ENCODE results near the gene CCDC8. TPM values are rescaled to one million over a fixed set of nuclear protein-coding genes. Genes with fewer than 3 reads are reported as not detected.
A peak's percentile ranks its signal among the peaks of the same experiment; 100 is the strongest.
"Not testable (repeated sequence)": the region's sequence is repeated elsewhere in the genome, so short reads cannot be mapped to it uniquely, and the experiment has no call there.

Gene CCDC8
- total RNA-seq, 3 donors from 2014 or later = 0.75 to 3.4 (median 1.7) TPM

DNA sequence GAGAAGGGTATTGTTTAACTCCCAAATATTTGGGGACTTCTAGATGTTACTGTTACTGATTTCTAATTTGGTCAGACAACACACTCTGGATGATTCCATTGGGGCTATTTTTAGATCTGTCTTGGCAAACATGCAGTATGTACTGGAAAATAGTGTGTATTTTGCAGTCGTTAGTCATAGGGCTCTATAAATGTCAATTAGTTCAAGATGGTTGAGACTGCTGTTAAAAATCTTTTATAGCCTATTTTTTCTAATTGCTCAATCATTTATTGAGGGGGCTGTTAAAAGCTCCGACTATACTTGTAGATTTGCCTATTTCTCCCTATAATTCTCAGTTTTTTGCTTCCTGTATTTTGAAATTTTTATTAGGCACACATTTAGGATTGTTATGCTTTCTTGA, 35.1 kb downstream of the CCDC8 start:
- DNase-seq (no peak), ATAC-seq (no peak)
- intact Hi-C loops (cut with DNase I, micrococcal nuclease) = no loop called here
- TF ChIP-seq, protein P1, sequence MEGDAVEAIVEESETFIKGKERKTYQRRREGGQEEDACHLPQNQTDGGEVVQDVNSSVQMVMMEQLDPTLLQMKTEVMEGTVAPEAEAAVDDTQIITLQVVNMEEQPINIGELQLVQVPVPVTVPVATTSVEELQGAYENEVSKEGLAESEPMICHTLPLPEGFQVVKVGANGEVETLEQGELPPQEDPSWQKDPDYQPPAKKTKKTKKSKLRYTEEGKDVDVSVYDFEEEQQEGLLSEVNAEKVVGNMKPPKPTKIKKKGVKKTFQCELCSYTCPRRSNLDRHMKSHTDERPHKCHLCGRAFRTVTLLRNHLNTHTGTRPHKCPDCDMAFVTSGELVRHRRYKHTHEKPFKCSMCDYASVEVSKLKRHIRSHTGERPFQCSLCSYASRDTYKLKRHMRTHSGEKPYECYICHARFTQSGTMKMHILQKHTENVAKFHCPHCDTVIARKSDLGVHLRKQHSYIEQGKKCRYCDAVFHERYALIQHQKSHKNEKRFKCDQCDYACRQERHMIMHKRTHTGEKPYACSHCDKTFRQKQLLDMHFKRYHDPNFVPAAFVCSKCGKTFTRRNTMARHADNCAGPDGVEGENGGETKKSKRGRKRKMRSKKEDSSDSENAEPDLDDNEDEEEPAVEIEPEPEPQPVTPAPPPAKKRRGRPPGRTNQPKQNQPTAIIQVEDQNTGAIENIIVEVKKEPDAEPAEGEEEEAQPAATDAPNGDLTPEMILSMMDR (IDR thresholded peaks at IDR 0.05) = no peak
- no peaks in the 10 kb centered on the region for H3K36me3 ChIP-seq (ENCODE audit: low read depth)
- H3K4me3 ChIP-seq = no peak overlapping the region
- H3K4me1 ChIP-seq (ENCODE audit: low read depth) = peaks cover 15% of the 10 kb centered on the region
- H3K9me3 ChIP-seq = no peaks in the 10 kb centered on the region

DNA sequence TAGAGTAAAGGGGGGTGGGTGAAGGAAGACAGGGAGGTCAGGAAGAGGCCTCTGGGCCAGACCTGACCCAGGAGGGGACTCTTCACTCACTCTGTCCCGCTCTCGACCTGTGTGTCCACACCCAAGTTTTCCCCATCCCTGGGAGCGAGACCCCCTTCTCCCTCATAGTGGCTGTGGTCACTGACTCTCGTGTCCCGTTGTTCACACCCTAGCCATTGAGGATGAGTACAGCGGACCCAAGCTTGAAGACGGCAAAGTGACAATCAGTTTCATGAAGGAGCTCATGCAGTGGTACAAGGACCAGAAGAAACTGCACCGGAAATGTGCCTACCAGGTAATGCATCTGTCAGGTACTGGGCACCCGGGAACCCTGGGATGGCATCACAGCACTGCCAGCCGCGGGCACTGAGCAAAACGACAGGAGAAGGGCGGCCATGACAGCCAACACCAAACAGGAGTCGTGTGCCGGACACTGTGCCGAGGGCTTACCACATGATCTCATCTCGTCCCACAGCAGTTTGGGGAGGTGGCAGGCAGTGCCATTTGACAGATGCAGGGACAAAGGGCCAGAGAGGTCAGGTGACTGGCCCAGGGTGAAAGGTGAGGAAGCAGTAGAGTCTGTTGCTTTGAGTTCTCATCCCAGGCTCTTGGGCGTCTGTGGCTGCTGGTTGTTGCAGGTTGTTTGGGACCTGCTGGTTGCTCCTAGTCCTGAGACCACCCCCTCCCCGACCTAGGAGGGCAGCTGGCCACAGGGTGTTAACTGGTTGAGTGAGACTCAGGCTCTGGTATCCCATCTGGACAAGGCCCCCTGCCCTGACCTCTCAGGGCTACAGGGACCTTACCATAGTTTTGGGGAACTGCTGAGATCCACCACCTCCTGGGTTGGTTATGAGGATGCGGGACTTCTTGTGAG, 36.9 kb downstream of the CCDC8 start:
- H3K36me3 ChIP-seq (ENCODE audit: low read depth) = no peaks in the 10 kb centered on the region
- ATAC-seq = no peak
- intact Hi-C loops (cut with DNase I, micrococcal nuclease) = no loop called here
- H3K4me3 ChIP-seq = no peak overlapping the region
- TF ChIP-seq, protein P1 (IDR thresholded peaks at IDR 0.05) = no peak
- no peak for DNase-seq
- peaks cover 21% of the 10 kb centered on the region for H3K4me1 ChIP-seq (ENCODE audit: low read depth)
- no peaks in the 10 kb centered on the region for H3K9me3 ChIP-seq

DNA sequence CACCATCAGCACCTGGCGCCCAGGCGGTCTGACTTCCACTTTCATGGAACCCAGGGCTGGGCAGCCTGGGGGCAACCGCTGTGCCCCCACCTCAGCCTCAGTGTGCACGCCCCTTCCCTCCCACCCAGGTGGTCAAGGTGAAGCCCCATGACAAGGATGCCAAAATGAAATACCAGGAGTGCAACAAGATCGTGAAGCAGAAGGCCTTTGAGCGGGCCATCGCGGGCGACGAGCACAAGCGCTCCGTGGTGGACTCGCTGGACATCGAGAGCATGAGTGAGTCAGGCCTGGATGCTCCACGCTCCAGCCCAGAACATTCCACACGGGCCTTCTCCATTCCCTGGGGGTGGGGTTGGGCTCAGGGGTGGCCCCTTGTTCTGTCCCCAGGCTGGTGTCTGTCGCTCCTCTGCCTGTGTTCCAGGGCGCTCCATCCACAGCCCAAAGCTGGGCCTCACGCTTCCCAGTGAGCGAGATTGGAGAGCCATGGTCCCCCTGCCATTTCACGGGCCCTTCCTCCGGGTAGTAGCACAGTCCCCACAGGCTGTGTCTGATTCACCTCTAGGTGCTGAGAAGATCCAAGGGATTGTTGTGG, 37.8 kb downstream of the CCDC8 start:
- not testable (repeated sequence) for H3K36me3 ChIP-seq (ENCODE audit: low read depth); DNase-seq
- H3K4me1 ChIP-seq (ENCODE audit: low read depth) = peaks cover 21% of the 10 kb centered on the region

DNA sequence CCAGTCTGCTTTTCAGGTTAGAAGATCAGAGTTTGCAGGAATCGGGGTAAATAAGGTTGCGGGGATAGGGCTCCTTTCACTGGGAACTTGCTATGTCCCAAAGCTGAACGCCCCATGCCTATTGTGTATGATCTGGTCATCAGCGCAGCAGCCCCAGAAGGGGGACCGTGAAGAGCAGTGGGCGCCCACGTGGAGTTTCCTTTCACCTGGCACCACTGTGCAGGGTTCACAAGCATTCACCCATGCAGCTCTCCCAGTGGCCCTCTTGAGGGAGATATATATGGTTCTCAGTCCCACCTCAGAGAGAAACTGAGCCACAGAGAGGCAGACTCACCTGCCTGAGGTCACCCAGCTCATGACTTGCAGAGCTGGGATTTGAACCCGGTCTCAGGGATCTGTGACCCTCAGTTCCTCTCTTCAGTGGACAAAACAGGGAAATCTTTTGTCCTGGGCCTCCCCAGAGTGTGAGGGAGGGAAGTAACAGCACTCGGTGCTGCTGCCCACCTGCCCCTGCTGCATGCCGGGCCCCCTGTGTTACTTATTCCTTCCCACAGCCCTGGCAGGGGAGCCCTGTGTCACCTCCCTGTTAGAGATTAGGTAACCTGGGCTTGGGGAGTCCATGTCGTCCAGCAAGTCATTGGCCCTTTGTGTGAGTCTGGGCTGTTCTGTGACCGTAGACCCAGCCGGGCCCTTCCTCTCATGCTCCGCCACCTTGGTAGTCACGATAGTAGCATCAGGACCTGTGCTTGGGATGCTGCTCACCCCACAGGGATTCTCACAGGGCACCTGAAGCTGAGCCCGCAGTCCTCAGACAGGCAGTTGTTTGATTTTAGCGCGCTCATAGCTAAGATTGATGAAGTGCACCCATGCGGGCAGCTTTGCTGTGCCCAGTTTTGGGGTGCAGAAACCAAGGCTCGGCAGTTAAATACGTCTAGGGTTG, 38.6 kb downstream of the CCDC8 start:
- Histone ChIP-seq H3K9me3 (no peaks in the 10 kb centered on the region), H3K4me1 (ENCODE audit: low read depth) (peaks cover 21% of the 10 kb centered on the region), H3K4me3 (no peak overlapping the region), H3K36me3 (ENCODE audit: low read depth) (no peaks in the 10 kb centered on the region)
- no peak for DNase-seq
- TF ChIP-seq, protein P1 (IDR thresholded peaks at IDR 0.05) = no peak
- no peak for ATAC-seq
- intact Hi-C loops (cut with DNase I, micrococcal nuclease) = no loop called here

More for the DNA sequence above, 37.8 kb downstream of the CCDC8 start:
- H3K4me3 ChIP-seq; ATAC-seq; intact Hi-C loops (cut with DNase I, micrococcal nuclease); H3K9me3 ChIP-seq: not testable (repeated sequence)

DNA sequence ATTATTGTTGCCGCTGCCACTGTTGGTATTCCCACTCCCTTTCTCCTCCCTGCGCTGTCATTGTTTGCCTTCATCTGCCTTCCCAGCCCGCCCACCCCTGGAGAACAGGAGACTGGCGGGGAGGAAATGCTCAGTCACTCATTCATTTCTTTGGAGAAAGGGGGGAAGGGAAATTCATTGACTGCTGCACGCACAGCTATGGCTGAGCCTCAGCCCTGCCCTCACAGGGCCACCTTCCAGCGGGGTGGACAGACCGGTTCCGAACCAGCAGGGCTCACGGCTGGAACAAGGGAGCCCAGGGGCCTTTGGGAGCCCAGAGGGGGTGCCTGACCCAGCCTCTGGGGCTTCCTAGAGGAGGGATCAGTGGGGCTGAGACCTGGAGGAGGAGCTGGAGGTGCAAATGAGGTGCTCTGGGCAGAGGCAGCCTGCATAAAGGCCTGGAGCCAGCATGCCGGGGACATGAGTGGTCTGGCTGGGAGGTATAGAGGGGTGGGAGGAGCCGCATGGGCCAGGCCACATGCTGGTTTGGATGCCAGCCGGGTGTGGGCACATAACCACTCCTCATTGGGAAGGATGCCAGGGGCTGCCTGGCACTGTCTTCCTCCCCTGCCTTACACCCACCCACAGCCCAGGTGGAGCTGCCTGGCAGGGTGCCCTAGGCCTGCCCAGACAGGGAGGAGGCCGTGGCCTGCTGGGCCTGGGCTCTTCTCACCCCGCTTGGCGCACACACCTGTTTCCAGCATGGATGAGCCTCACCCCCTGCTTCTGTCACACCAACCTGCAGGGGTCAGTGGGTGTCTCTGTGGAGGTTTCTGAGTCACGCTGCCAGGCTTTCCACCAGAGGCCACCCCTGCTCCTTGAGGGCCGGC, 39.6 kb downstream of the CCDC8 start:
- no peaks in the 10 kb centered on the region for H3K9me3 ChIP-seq
- H3K4me3 ChIP-seq = no peak overlapping the region
- TF ChIP-seq, protein P1 (IDR thresholded peaks at IDR 0.05) = no peak
- H3K36me3 ChIP-seq (ENCODE audit: low read depth) = no peaks in the 10 kb centered on the region
- peak; percentile 93 for ATAC-seq
- peaks cover 19% of the 10 kb centered on the region for H3K4me1 ChIP-seq (ENCODE audit: low read depth)
- intact Hi-C loops (cut with DNase I, micrococcal nuclease) = no loop called here
- peak; percentile 93 to 98 (median 96) for DNase-seq
